HCT116 (cell line): ENCODE results near the gene AOPEP. TPM values are rescaled to one million over a fixed set of nuclear protein-coding genes. Genes with fewer than 3 reads are reported as not detected.

Experiments
- ATAC-seq: fragments of 200-7000 bp; cut with Tn5 transposase; 2 replicates; pipeline ENCODE4 v1.9.1; 2020; ENCODE audit warnings: mild to moderate bottlenecking, moderate library complexity
- BruUV-seq: library from RNA; stranded (reverse); fragments of 400-500 nt; replicated peaks from 2 replicates; lab custom pipeline; 2021; lab: Mats Ljungman, UMichigan
- CTCF ChIA-PET: fragments of 300-600 bp; sonication (Branson Sonifier 250); formaldehyde crosslinking; loops from one replicate; lab custom pipeline; 2021; ENCODE audit warnings: antibody characterized with exemption; lab: Charles Lee
- POLR2A ChIA-PET: fragments of 300-600, 350-600 bp; sonication (Branson Sonifier 250); formaldehyde crosslinking; loops from one replicate; lab custom pipeline; 2021; ENCODE audit warnings: antibody characterized with exemption; lab: Charles Lee
- RAD21 ChIA-PET, 2 experiments: fragments of 300-600 bp; sonication (Branson Sonifier 250); formaldehyde crosslinking; loops; one replicate each; lab custom pipeline; 2023; ENCODE audit warnings: low total read pairs in 2 of 2; ENCODE audit not compliant: uncharacterized antibody in 2 of 2, unreplicated experiment in 2 of 2, low non-redundant PET in 1 of 2; lab: Charles Lee
- DNase-seq: peaks from one replicate; pipeline ENCODE4 v3.0.0-alpha.2; 2010; ENCODE audit warnings: low read depth, low spot score
- H2AFZ ChIP-seq: fragments of 200-600 bp; shearing (Covaris generic), sonication (generic); 2 replicates; pipeline ENCODE4 v1.6.1; 2017; ENCODE audit warnings: low read depth, mixed run types, mixed read lengths, antibody characterized with exemption, low read length; ENCODE audit not compliant: poor library complexity, severe bottlenecking
- H3K27ac ChIP-seq: 2 replicates; pipeline ENCODE4 v1.5.1; 2012; ENCODE audit warnings: low read depth, low read length
- H3K27me3 ChIP-seq: fragments of 200-600 bp; sonication (generic); 2 replicates; pipeline ENCODE4 v1.6.1; 2016; ENCODE audit warnings: mixed run types, low read length, mixed read lengths; ENCODE audit not compliant: insufficient read depth
- H3K36me3 ChIP-seq, 2 experiments: fragments of 200-500 bp in 1 of 2; fragments of 200-600 bp in 1 of 2; sonication (Bioruptor generic) in 1 of 2; sonication (generic) in 1 of 2; 2 replicates each; pipeline versions ENCODE4 v1.5.1 to v1.6.1; 2014 to 2016; ENCODE audit warnings: low read length in 2 of 2, inconsistent platforms in 1 of 2, mixed read lengths in 1 of 2, mixed run types in 1 of 2; ENCODE audit not compliant: insufficient read depth in 2 of 2, control insufficient read depth in 1 of 2
- H3K4me1 ChIP-seq, 2 experiments: fragments of 200-600 bp in 1 of 2; sonication (generic) in 1 of 2; 2 replicates each; pipeline versions ENCODE4 v1.5.1 to v1.6.1; 2012 to 2017; ENCODE audit warnings: low read length in 2 of 2, inconsistent platforms in 1 of 2, mild to moderate bottlenecking in 1 of 2, mixed read lengths in 1 of 2, mixed run types in 1 of 2, moderate library complexity in 1 of 2; ENCODE audit not compliant: insufficient read depth in 2 of 2, control insufficient read depth in 1 of 2
- H3K4me2 ChIP-seq: fragments of 200-600 bp; sonication (generic); 2 replicates; pipeline ENCODE4 v1.6.1; 2017; ENCODE audit warnings: mixed run types, low read length, mixed read lengths
- H3K4me3 ChIP-seq, 2 experiments: fragments of 200-600 bp in 1 of 2; sonication (generic) in 1 of 2; replicated peaks in 1 of 2; 2 replicates each; pipeline ENCODE4 v1.5.1; 2011 to 2016; ENCODE audit warnings: low read length in 2 of 2, control low read depth in 1 of 2, low read depth in 1 of 2, mild to moderate bottlenecking in 1 of 2, mixed read lengths in 1 of 2, mixed run types in 1 of 2
- H3K79me2 ChIP-seq: fragments of 200-600 bp; sonication (generic); 2 replicates; pipeline ENCODE4 v1.6.1; 2017; ENCODE audit warnings: mild to moderate bottlenecking, mixed run types, low read length, moderate library complexity, mixed read lengths; ENCODE audit not compliant: insufficient read depth
- H3K9ac ChIP-seq: fragments of 200-600 bp; sonication (generic); 2 replicates; pipeline ENCODE4 v1.6.1; 2016; ENCODE audit warnings: low read length, mixed read lengths
- H3K9me2 ChIP-seq: fragments of 200-600 bp; sonication (generic), shearing (Covaris generic); 2 replicates; pipeline ENCODE4 v1.6.1; 2017; ENCODE audit warnings: mixed run types, mild to moderate bottlenecking, moderate library complexity; ENCODE audit not compliant: insufficient read depth
- H3K9me3 ChIP-seq, 2 experiments: fragments of 200-500 bp in 1 of 2; fragments of 200-600 bp in 1 of 2; sonication (Bioruptor generic) in 1 of 2; sonication (generic) in 1 of 2; 2 replicates each; pipeline ENCODE4 v1.6.1; 2014 to 2017; ENCODE audit warnings: low read length in 2 of 2, mixed read lengths in 2 of 2, inconsistent platforms in 1 of 2, low read depth in 1 of 2, mild to moderate bottlenecking in 1 of 2, mixed run types in 1 of 2, moderate library complexity in 1 of 2; ENCODE audit not compliant: control insufficient read depth in 1 of 2, insufficient read depth in 1 of 2
- H4K20me1 ChIP-seq: fragments of 200-600 bp; sonication (generic), shearing (Covaris generic); 2 replicates; pipeline ENCODE4 v1.6.1; 2017; ENCODE audit warnings: mixed run types, mild to moderate bottlenecking, moderate library complexity; ENCODE audit not compliant: insufficient read depth
- CBX3 ChIP-seq: IDR thresholded peaks from 2 replicates; pipeline ENCODE4 v1.6.1; 2012; ENCODE audit warnings: low read depth
- CEBPB ChIP-seq: IDR thresholded peaks from 2 replicates; pipeline ENCODE4 v1.6.1; 2012; ENCODE audit warnings: low read depth
- CTCF ChIP-seq, 3 experiments: fragments of 200-600 bp in 1 of 3; sonication (generic) in 1 of 3; IDR thresholded peaks in 2 of 3; conservative IDR thresholded peaks in 1 of 3; 2 replicates each; pipeline ENCODE4 v1.5.1; 2012 to 2017; ENCODE audit warnings: low read depth in 2 of 3, low read length in 2 of 3, antibody characterized with exemption in 1 of 3, borderline replicate concordance in 1 of 3, control low read depth in 1 of 3, mild to moderate bottlenecking in 1 of 3, mixed read lengths in 1 of 3, mixed run types in 1 of 3, moderate library complexity in 1 of 3; ENCODE audit not compliant: insufficient read depth in 1 of 3
- EGR1 ChIP-seq: IDR thresholded peaks from 2 replicates; pipeline ENCODE4 v1.6.1; 2012; ENCODE audit warnings: low read depth
- EZH2phosphoT487 ChIP-seq: fragments of 200-600 bp; IDR thresholded peaks from 2 replicates; pipeline ENCODE4 v1.6.1; 2018; ENCODE audit warnings: antibody characterized with exemption, borderline replicate concordance
- FOSL1 ChIP-seq: IDR thresholded peaks from 2 replicates; pipeline ENCODE4 v1.6.1; 2012; ENCODE audit warnings: low read depth
- JUND ChIP-seq: IDR thresholded peaks from 2 replicates; pipeline ENCODE4 v1.6.1; 2012
- POLR2A ChIP-seq: IDR thresholded peaks from 2 replicates; pipeline ENCODE4 v1.7.0; 2011; ENCODE audit warnings: borderline replicate concordance; ENCODE audit not compliant: insufficient read depth, insufficient read length; ENCODE audit errors: extremely low read depth
- POLR2AphosphoS5 ChIP-seq: IDR thresholded peaks from 2 replicates; pipeline ENCODE4 v1.6.1; 2011; ENCODE audit warnings: mild to moderate bottlenecking, low read depth, low read length, moderate library complexity
- REST ChIP-seq: IDR thresholded peaks from 2 replicates; pipeline ENCODE4 v1.6.1; 2012; ENCODE audit warnings: low read depth
- SP1 ChIP-seq: IDR thresholded peaks from 2 replicates; pipeline ENCODE4 v1.6.1; 2012; ENCODE audit warnings: low read depth
- SRF ChIP-seq: IDR thresholded peaks from 2 replicates; pipeline ENCODE4 v1.6.1; 2012; ENCODE audit warnings: low read depth
- ZNF274 ChIP-seq: fragments of 200-500 bp; sonication (Bioruptor generic); IDR thresholded peaks from 2 replicates; pipeline ENCODE4 v1.6.1; 2014; ENCODE audit warnings: mild to moderate bottlenecking, low read depth, low read length, inconsistent platforms
- intact Hi-C: fragments of 100-400 bp; cut with micrococcal nuclease; formaldehyde crosslinking; loops from 2 replicates; pipeline ENCODE4 v1.10.0; 2022
- total RNA-seq: library from RNA; stranded (reverse); gene quantifications from one replicate; pipeline ENCODE4 v1.2.1, GENCODE V29; 2021; ENCODE audit not compliant: unreplicated experiment

Gene AOPEP
- total RNA-seq, 1 experiment from 2014 or later, result 15.1 TPM

- H3K27ac ChIP-seq, result no peak overlapping the region
- no peaks in the 10 kb centered on the region for H3K9me3 ChIP-seq
- peaks cover 0 to under 1% of the 10 kb centered on the region in 2 experiments; a peak in 1 of 4 replicates for H3K4me1 ChIP-seq
- no peak overlapping the region for H3K4me2 ChIP-seq
- no peaks in the 10 kb centered on the region for H3K27me3 ChIP-seq
- intact Hi-C loops, result no loop called here
- DNase-seq (no peak), ATAC-seq (no peak)
- no peaks in the 10 kb centered on the region for H3K9me2 ChIP-seq
- ChIA-PET RAD21 (no interaction called here), CTCF (no interaction called here)
- no peaks in the 10 kb centered on the region for H3K36me3 ChIP-seq
- no peak overlapping the region for H3K4me3 ChIP-seq
- H3K79me2 ChIP-seq, result no peaks in the 10 kb centered on the region
- BruUV-seq, result no TSS peak
- TF ChIP-seq POLR2A, result no peak
- TF ChIP-seq, all 23 proteins: peak for 0
- Histone ChIP-seq H3K9ac (no peak overlapping the region), H4K20me1 (no peaks in the 10 kb centered on the region), H2AFZ (no peak overlapping the region)
- POLR2A ChIA-PET, result no interaction called here
Observed at GRCh38 chr9:95110921-95111525, 384.5 kb downstream of the AOPEP start.

GRCh38 chr9:95111716-95112115 is 385.2 kb downstream of the AOPEP start:
- no peaks in the 10 kb centered on the region for H3K27me3 ChIP-seq
- no peak overlapping the region for H3K4me2 ChIP-seq
- H2AFZ ChIP-seq, result no peak overlapping the region
- no peak overlapping the region for H3K4me3 ChIP-seq
- no TSS peak for BruUV-seq
- no peak for DNase-seq
- intact Hi-C loops, result no loop called here
- no peak overlapping the region for H3K27ac ChIP-seq
- no peaks in the 10 kb centered on the region for H3K36me3 ChIP-seq
- ATAC-seq, result no peak
- ChIA-PET POLR2A (no interaction called here), CTCF (interaction anchor here (1.1 kb wide), 1 partner anchor 16 kb away, joined by 3 read pairs; no protein-coding TSS in a partner anchor), RAD21 (no interaction called here)
- no peak overlapping the region for H3K9ac ChIP-seq
- no peaks in the 10 kb centered on the region for H3K79me2 ChIP-seq
- H4K20me1 ChIP-seq, result no peaks in the 10 kb centered on the region
- no peaks in the 10 kb centered on the region for H3K9me2 ChIP-seq
- no peaks in the 10 kb centered on the region for H3K9me3 ChIP-seq
- no peaks in the 10 kb centered on the region for H3K4me1 ChIP-seq
- TF ChIP-seq ZNF274 (no peak), CEBPB (no peak), REST (no peak), CBX3 (no peak), EZH2phosphoT487 (no peak), FOSL1 (no peak), EGR1 (no peak), POLR2A (no peak), JUND (no peak), SRF (no peak), POLR2AphosphoS5 (no peak), CTCF (IDR thresholded peaks at IDR 0.05 in 2 of 3, conservative IDR thresholded peaks at IDR 0.05 in 1 of 3; ENCODE audit: borderline replicate concordance in 1 of 3, insufficient read depth in 1 of 3, low read depth in 2 of 3, low read length in 2 of 3) (no peak), SP1 (no peak)
